ENCODE results near the gene CUL4A. TPM values are rescaled to one million over a fixed set of nuclear protein-coding genes. Genes with fewer than 3 reads are reported as not detected.

CUL4A gene
- total and polyA plus RNA-seq, 2 donors (not counting 3 experiments of a cell fraction or from before 2014, with no cell fraction given): 37.9 to 80.0 TPM

GRCh38 chr13:113164492-113164891, 44.9 kb upstream of the CUL4A start:
- Histone ChIP-seq H3K27ac (ENCODE audit: insufficient read depth, low read depth, low read length) (no peak overlapping the region), H3K9ac (replicated peaks; ENCODE audit: extremely low read depth, insufficient read depth, low read length) (no peak overlapping the region), H3K9me3 (replicated peaks; ENCODE audit: control insufficient read depth, insufficient read depth, low read length) (no peaks in the 10 kb centered on the region), H2AFZ (ENCODE audit: low read depth, low read length) (no peak overlapping the region), H3K4me2 (ENCODE audit: insufficient read depth, low read length) (no peak overlapping the region), H3K79me2 (ENCODE audit: control insufficient read depth, insufficient read depth, low read length) (no peaks in the 10 kb centered on the region), H3K27me3 (ENCODE audit: control insufficient read depth in 2 of 2, insufficient read depth in 2 of 2, low read length in 2 of 2) (peaks cover 0 to 2% of the 10 kb centered on the region in 2 experiments), H3K4me3 (replicated peaks in 1 of 3; ENCODE audit: insufficient read depth in 1 of 3, low read depth in 1 of 3, low read length in 3 of 3) (no peak overlapping the region), H3K4me1 (ENCODE audit: control insufficient read depth, extremely low read depth, insufficient read depth, low read length) (peaks cover 6% of the 10 kb centered on the region), H4K20me1 (replicated peaks; ENCODE audit: control insufficient read depth, extremely low read depth, insufficient read depth, low read length) (no peaks in the 10 kb centered on the region), H3K9me1 (replicated peaks; ENCODE audit: control insufficient read depth, extremely low read depth, insufficient read depth, low read length) (no peaks in the 10 kb centered on the region), H3K36me3 (ENCODE audit: control insufficient read depth in 2 of 2, extremely low read depth in 1 of 2, insufficient read depth in 2 of 2, low read length in 2 of 2) (no peaks in the 10 kb centered on the region)
- no TSS peak for BruUV-seq (replicated peaks)
- ChIA-PET CTCF (no interaction called here), POLR2A (no interaction called here)
- FAIRE-seq (no peak), DNase-seq (ENCODE audit: low read depth, low spot score) (no peak)
- dilution Hi-C loops (cut with MboI; ENCODE audit: extremely low pct_ligation_motif_present, low sequenced_read_pairs) (no loop called here), intact Hi-C loops (cut with micrococcal nuclease) (no loop called here)
- TF ChIP-seq POLR2A (IDR thresholded peaks at IDR 0.05; ENCODE audit: low read depth, low read length): no peak
- no peak for TF ChIP-seq CTCF (IDR thresholded peaks at IDR 0.05; ENCODE audit: extremely low read depth in 1 of 2, insufficient read depth in 1 of 2, low read depth in 1 of 2, low read length in 2 of 2)
- TF ChIP-seq EZH2 (IDR thresholded peaks at IDR 0.05; ENCODE audit: borderline replicate concordance, low read depth, low read length, severe bottlenecking): no peak
- no peak for TF ChIP-seq FOS (IDR thresholded peaks at IDR 0.05; ENCODE audit: borderline replicate concordance, insufficient read depth, low read length)
- no peak for TF ChIP-seq GATA2 (IDR thresholded peaks at IDR 0.05; ENCODE audit: insufficient read depth, insufficient read length, low read depth, low read length)
- TF ChIP-seq MAX (IDR thresholded peaks at IDR 0.05; ENCODE audit: insufficient read depth, insufficient read length): no peak
- no peak for TF ChIP-seq JUN (IDR thresholded peaks at IDR 0.05; ENCODE audit: borderline replicate concordance, insufficient read depth, insufficient read length, low read depth)
- no peak for TF ChIP-seq MYC (IDR thresholded peaks at IDR 0.05; ENCODE audit: low read depth, low read length)
- TF ChIP-seq POLR2AphosphoS5 (IDR thresholded peaks at IDR 0.05; ENCODE audit: insufficient read depth, low read depth, low read length): no peak

All from endothelial cell of umbilical vein (primary cell).